SK-N-SH (cell line): ENCODE measurements around the gene GRIK5. TPM values are rescaled to one million over a fixed set of nuclear protein-coding genes. Genes with fewer than 3 reads are reported as not detected.

Source experiments
- CTCF ChIA-PET: fragments of 300-600, 350-600 bp; formaldehyde crosslinking; extraction: SDS; loops from one replicate; lab custom pipeline; 2021; lab: Yijun Ruan, JAX
- POLR2A ChIA-PET: fragments of 350-600 bp; sonication (Branson Sonifier 250); formaldehyde crosslinking; extraction: SDS; loops from one replicate; lab custom pipeline; 2020; ENCODE audit warnings: antibody characterized with exemption, inconsistent platforms; lab: Yijun Ruan, JAX
- DNase-seq: peaks from one replicate; pipeline ENCODE4 v3.0.0; 2012
- H2AFZ ChIP-seq: fragments of 200-600 bp; sonication (generic); 2 replicates; pipeline ENCODE4 v1.8.1; 2016; ENCODE audit warnings: antibody characterized with exemption, mild to moderate bottlenecking, low read depth
- H3F3A ChIP-seq: fragments of 200-600 bp; sonication (generic); replicated peaks from 2 replicates; pipeline ENCODE3; 2016; ENCODE audit warnings: antibody characterized with exemption, mild to moderate bottlenecking; ENCODE audit not compliant: insufficient read depth
- H3K27ac ChIP-seq, 2 experiments: fragments of 200-500 bp in 1 of 2; fragments of 200-600 bp in 1 of 2; sonication (Bioruptor generic) in 1 of 2; sonication (generic), shearing (Covaris generic) in 1 of 2; 2 replicates each; pipeline versions ENCODE4 v1.5.1 to v1.6.1; 2014 to 2016; ENCODE audit warnings: low read depth in 2 of 2, inconsistent platforms in 1 of 2, low read length in 1 of 2, mild to moderate bottlenecking in 1 of 2, mixed read lengths in 1 of 2
- H3K27me3 ChIP-seq: fragments of 200-600 bp; sonication (generic), shearing (Covaris generic); 2 replicates; pipeline ENCODE4 v1.6.1; 2016; ENCODE audit warnings: mixed run types; ENCODE audit not compliant: insufficient read depth
- H3K36me3 ChIP-seq, 2 experiments: fragments of 200-500 bp in 1 of 2; fragments of 200-600 bp in 1 of 2; sonication (Bioruptor generic) in 1 of 2; sonication (generic) in 1 of 2; replicated peaks in 1 of 2; 2 replicates each; pipeline versions ENCODE3 to v1.5.1; 2014 to 2016; ENCODE audit warnings: low read length in 1 of 2, mild to moderate bottlenecking in 1 of 2; ENCODE audit not compliant: insufficient read depth in 2 of 2, control insufficient read depth in 1 of 2
- H3K4me1 ChIP-seq, 2 experiments: fragments of 200-500 bp in 1 of 2; fragments of 200-600 bp in 1 of 2; sonication (Bioruptor generic) in 1 of 2; sonication (generic), shearing (Covaris generic) in 1 of 2; 2 replicates each; pipeline versions ENCODE4 v1.5.1 to v1.6.1; 2014 to 2016; ENCODE audit warnings: low read depth in 1 of 2, low read length in 1 of 2, mixed run types in 1 of 2; ENCODE audit not compliant: insufficient read depth in 2 of 2, control insufficient read depth in 1 of 2
- H3K4me2 ChIP-seq: fragments of 200-600 bp; sonication (generic), shearing (Covaris generic); 2 replicates; pipeline ENCODE4 v1.6.1; 2017; ENCODE audit warnings: mixed run types
- H3K4me3 ChIP-seq, 2 experiments: fragments of 200-500 bp in 1 of 2; fragments of 200-600 bp in 1 of 2; sonication (Bioruptor generic) in 1 of 2; sonication (generic), shearing (Covaris generic) in 1 of 2; 2 replicates each; pipeline versions ENCODE4 v1.5.1 to v1.8.1; 2014 to 2016; ENCODE audit warnings: low read depth in 2 of 2, inconsistent platforms in 1 of 2, low read length in 1 of 2, mild to moderate bottlenecking in 1 of 2, mixed read lengths in 1 of 2, moderate library complexity in 1 of 2
- H3K79me2 ChIP-seq: fragments of 200-600 bp; sonication (generic); 2 replicates; pipeline ENCODE4 v1.8.1; 2017; ENCODE audit warnings: mild to moderate bottlenecking; ENCODE audit not compliant: insufficient read depth
- H3K9ac ChIP-seq: fragments of 200-600 bp; sonication (generic); 2 replicates; pipeline ENCODE4 v1.6.1; 2017; ENCODE audit warnings: mixed run types
- H3K9me2 ChIP-seq: fragments of 200-600 bp; sonication (generic); 2 replicates; pipeline ENCODE4 v1.6.1; 2017; ENCODE audit warnings: mixed run types
- H3K9me3 ChIP-seq: fragments of 200-600 bp; sonication (generic); 2 replicates; pipeline ENCODE4 v1.6.1; 2017; ENCODE audit warnings: mixed run types, mild to moderate bottlenecking, moderate library complexity
- H4K20me1 ChIP-seq: fragments of 200-600 bp; sonication (generic); 2 replicates; pipeline ENCODE4 v1.6.1; 2017; ENCODE audit warnings: mild to moderate bottlenecking, mixed run types; ENCODE audit not compliant: insufficient read depth
- ELF1 ChIP-seq: IDR thresholded peaks from 2 replicates; pipeline ENCODE4 v1.4.0; 2012
- EP300 ChIP-seq, 2 experiments: IDR thresholded peaks; 2 replicates each; pipeline versions ENCODE4 v1.4.0 to v1.6.1; 2012; ENCODE audit warnings: borderline replicate concordance in 1 of 2, low read depth in 1 of 2, low read length in 1 of 2
- FOXJ3 ChIP-seq: sonication (generic); formaldehyde crosslinking; IDR thresholded peaks from 2 replicates; pipeline ENCODE4 v1.5.1; 2020; ENCODE audit warnings: mild to moderate bottlenecking, missing genetic modification reagents
- GABPA ChIP-seq: IDR thresholded peaks from 2 replicates; pipeline ENCODE4 v1.4.0; 2012; ENCODE audit warnings: low read depth, mild to moderate bottlenecking
- GATA2 ChIP-seq: sonication (generic); formaldehyde crosslinking; IDR thresholded peaks from 2 replicates; pipeline ENCODE4 v1.5.0; 2020; ENCODE audit warnings: mild to moderate bottlenecking, missing genetic modification reagents
- JUND ChIP-seq: IDR thresholded peaks from 2 replicates; pipeline ENCODE4 v1.4.0; 2012
- MEF2A ChIP-seq: IDR thresholded peaks from 2 replicates; pipeline ENCODE4 v1.4.0; 2012; ENCODE audit warnings: low read depth, borderline replicate concordance
- NRF1 ChIP-seq: IDR thresholded peaks from 2 replicates; pipeline ENCODE4 v1.6.1; 2012; ENCODE audit warnings: low read depth, mild to moderate bottlenecking, low read length
- RAD21 ChIP-seq: IDR thresholded peaks from 2 replicates; pipeline ENCODE4 v1.6.1; 2012; ENCODE audit warnings: mild to moderate bottlenecking, low read length
- RCOR1 ChIP-seq: fragments of 150-350 bp; IDR thresholded peaks from 2 replicates; pipeline ENCODE4 v1.6.1; 2017; ENCODE audit warnings: antibody characterized with exemption, low read length
- TAF1 ChIP-seq: IDR thresholded peaks from 2 replicates; pipeline ENCODE4 v1.6.1; 2012; ENCODE audit warnings: low read depth, mild to moderate bottlenecking, low read length, moderate library complexity, borderline replicate concordance
- ZBTB33 ChIP-seq: IDR thresholded peaks from 2 replicates; pipeline ENCODE4 v1.4.0; 2012; ENCODE audit warnings: low read depth, borderline replicate concordance
- WGBS: methylation state at CpG from one replicate; pipeline ENCODE4 v1.1.6; 2017; ENCODE audit warnings: low lambda C conversion rate; 5-methylcytosine and 5-hydroxymethylcytosine counted together
- polyA plus RNA-seq, 3 experiments: library from polyadenylated mRNA; depleted of rRNA; stranded (reverse); fragments of >200 nt; gene quantifications; 2 replicates each; pipeline ENCODE4 v1.2.3, GENCODE V29; 2012
- TF ChIP-seq, protein P1 (sequence below): fragments of 200-600 bp; sonication (generic); IDR thresholded peaks from 2 replicates; pipeline ENCODE4 v1.6.1; 2017; ENCODE audit warnings: antibody characterized with exemption, mild to moderate bottlenecking, moderate library complexity
- TF ChIP-seq, protein P2 (sequence below): IDR thresholded peaks from 2 replicates; pipeline ENCODE4 v1.4.0; 2012; ENCODE audit warnings: low read depth
- TF ChIP-seq, protein P3 (sequence below): IDR thresholded peaks from 2 replicates; pipeline ENCODE4 v1.4.0; 2012; ENCODE audit warnings: low read depth, borderline replicate concordance

Gene GRIK5
- polyA plus RNA-seq, 1 of the 3 experiments (the other 2 are of a cell fraction): 2.4 TPM

DNA sequence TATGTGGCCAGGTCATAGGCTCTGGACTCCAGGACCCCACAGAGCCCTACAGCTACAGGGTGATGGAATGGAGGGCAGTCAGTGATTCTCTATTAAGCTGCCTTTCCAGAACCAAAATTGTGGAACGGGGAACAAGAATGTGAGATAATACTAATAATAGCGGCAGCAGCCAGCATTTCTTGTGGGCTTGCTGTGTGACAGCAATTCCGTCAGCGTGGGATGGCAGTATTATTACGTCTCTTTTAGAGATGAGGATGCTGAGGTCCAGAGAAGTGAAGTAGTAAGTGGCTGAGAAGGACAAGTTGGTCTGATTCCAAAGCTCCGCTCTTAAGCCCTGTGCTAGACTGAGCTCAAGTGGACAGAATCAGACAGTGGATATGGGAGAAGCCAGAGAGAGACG lies 24.4 kb downstream of the GRIK5 start:
- Histone ChIP-seq H3K9me2 (no peaks in the 10 kb centered on the region), H3K36me3 (no peaks in the 10 kb centered on the region), H3F3A (no peaks in the 10 kb centered on the region)
- WGBS: 83% methylated on average over 7 of the region's 7 CpGs
- CTCF ChIA-PET: interaction anchor here (0.8 to 2.7 kb wide), 3 partner anchors 11 to 46 kb away, joined by 3 to 24 read pairs (median 6); no protein-coding TSS in a partner anchor
- no peak for TF ChIP-seq ELF1
- no peak for TF ChIP-seq RAD21
- no peak for TF ChIP-seq GATA2 (CRISPR knock-in tag)
- no peak for TF ChIP-seq ZBTB33
- TF ChIP-seq MEF2A: no peak
- TF ChIP-seq JUND: no peak
- TF ChIP-seq GABPA: no peak
- no peak for TF ChIP-seq EP300 (IDR thresholded peaks at IDR 0.05; ENCODE audit: borderline replicate concordance in 1 of 2, low read depth in 1 of 2, low read length in 1 of 2)
- TF ChIP-seq FOXJ3: no peak
- TF ChIP-seq, protein P1, sequence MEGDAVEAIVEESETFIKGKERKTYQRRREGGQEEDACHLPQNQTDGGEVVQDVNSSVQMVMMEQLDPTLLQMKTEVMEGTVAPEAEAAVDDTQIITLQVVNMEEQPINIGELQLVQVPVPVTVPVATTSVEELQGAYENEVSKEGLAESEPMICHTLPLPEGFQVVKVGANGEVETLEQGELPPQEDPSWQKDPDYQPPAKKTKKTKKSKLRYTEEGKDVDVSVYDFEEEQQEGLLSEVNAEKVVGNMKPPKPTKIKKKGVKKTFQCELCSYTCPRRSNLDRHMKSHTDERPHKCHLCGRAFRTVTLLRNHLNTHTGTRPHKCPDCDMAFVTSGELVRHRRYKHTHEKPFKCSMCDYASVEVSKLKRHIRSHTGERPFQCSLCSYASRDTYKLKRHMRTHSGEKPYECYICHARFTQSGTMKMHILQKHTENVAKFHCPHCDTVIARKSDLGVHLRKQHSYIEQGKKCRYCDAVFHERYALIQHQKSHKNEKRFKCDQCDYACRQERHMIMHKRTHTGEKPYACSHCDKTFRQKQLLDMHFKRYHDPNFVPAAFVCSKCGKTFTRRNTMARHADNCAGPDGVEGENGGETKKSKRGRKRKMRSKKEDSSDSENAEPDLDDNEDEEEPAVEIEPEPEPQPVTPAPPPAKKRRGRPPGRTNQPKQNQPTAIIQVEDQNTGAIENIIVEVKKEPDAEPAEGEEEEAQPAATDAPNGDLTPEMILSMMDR: no peak
- no peak for TF ChIP-seq TAF1
- TF ChIP-seq, protein P2, sequence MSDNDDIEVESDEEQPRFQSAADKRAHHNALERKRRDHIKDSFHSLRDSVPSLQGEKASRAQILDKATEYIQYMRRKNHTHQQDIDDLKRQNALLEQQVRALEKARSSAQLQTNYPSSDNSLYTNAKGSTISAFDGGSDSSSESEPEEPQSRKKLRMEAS: no peak
- TF ChIP-seq RCOR1: no peak
- TF ChIP-seq NRF1: no peak
- TF ChIP-seq, protein P3, sequence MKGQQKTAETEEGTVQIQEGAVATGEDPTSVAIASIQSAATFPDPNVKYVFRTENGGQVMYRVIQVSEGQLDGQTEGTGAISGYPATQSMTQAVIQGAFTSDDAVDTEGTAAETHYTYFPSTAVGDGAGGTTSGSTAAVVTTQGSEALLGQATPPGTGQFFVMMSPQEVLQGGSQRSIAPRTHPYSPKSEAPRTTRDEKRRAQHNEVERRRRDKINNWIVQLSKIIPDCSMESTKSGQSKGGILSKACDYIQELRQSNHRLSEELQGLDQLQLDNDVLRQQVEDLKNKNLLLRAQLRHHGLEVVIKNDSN: no peak
- TF ChIP-seq, all 33 proteins: peak for 0
- Histone ChIP-seq H3K9me3 (no peaks in the 10 kb centered on the region), H3K27ac (no peak overlapping the region), H3K4me1 (no peaks in the 10 kb centered on the region), H3K9ac (no peak overlapping the region), H3K4me2 (no peak overlapping the region), H2AFZ (no peak overlapping the region), H3K4me3 (no peak overlapping the region), H3K79me2 (no peaks in the 10 kb centered on the region), H4K20me1 (no peaks in the 10 kb centered on the region), H3K27me3 (peaks cover 10% of the 10 kb centered on the region; the same call in 1 of the 2 replicates)
- POLR2A ChIA-PET: no interaction called here
- no peak for DNase-seq
